ENCODE measurements around the gene ADGRG3.

ADGRG3 gene

DNA sequence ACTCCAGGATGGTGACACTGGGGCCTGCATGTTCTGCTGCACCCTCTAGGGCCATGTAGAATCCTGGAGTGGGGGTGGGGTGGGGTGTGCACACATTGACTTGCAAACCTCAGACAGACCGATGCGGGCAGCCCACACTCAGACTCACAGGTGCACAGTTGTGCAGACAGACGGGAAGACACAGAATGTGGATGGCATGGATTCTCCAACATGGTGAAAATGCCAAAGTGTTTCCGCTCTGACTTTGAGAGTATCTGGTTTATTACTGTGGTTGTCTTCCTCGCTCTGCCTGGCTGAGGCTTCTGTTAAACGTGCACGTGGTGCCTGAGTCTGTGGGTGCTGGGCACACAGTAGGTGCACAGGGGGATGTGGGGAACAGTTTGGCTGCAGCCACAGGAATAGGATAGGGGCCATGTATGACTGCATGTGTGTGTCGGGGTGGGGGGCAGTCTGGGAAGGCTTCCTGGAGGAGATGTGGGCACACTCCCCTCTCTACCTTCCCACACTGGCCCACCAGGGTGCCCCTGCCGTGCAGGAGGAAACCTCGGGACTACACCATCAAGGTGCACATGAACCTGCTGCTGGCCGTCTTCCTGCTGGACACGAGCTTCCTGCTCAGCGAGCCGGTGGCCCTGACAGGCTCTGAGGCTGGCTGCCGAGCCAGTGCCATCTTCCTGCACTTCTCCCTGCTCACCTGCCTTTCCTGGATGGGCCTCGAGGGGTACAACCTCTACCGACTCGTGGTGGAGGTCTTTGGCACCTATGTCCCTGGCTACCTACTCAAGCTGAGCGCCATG, 9.0 kb upstream of the ADGRG3 start (continued):
- TF ChIP-seq SCRT1 (tag by site-specific recombination; IDR thresholded peaks at IDR 0.05; ENCODE audit: borderline replicate concordance) (no peak), ZNF423 (tag by site-specific recombination; IDR thresholded peaks at IDR 0.05) (no peak), ZNF16 (tag by site-specific recombination; IDR thresholded peaks at IDR 0.05; ENCODE audit: low read depth) (no peak), ZBTB7A (tag by site-specific recombination; IDR thresholded peaks at IDR 0.05; ENCODE audit: low read depth) (no peak), MZF1 (tag by site-specific recombination; IDR thresholded peaks at IDR 0.05; ENCODE audit: borderline replicate concordance) (no peak), YY1 (tag by site-specific recombination; IDR thresholded peaks at IDR 0.05) (no peak)
- TF ChIP-seq, protein P1, sequence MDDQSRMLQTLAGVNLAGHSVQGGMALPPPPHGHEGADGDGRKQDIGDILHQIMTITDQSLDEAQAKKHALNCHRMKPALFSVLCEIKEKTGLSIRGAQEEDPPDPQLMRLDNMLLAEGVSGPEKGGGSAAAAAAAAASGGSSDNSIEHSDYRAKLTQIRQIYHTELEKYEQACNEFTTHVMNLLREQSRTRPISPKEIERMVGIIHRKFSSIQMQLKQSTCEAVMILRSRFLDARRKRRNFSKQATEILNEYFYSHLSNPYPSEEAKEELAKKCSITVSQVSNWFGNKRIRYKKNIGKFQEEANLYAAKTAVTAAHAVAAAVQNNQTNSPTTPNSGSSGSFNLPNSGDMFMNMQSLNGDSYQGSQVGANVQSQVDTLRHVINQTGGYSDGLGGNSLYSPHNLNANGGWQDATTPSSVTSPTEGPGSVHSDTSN (CRISPR knock-in tag; IDR thresholded peaks at IDR 0.05) = no peak

DNA sequence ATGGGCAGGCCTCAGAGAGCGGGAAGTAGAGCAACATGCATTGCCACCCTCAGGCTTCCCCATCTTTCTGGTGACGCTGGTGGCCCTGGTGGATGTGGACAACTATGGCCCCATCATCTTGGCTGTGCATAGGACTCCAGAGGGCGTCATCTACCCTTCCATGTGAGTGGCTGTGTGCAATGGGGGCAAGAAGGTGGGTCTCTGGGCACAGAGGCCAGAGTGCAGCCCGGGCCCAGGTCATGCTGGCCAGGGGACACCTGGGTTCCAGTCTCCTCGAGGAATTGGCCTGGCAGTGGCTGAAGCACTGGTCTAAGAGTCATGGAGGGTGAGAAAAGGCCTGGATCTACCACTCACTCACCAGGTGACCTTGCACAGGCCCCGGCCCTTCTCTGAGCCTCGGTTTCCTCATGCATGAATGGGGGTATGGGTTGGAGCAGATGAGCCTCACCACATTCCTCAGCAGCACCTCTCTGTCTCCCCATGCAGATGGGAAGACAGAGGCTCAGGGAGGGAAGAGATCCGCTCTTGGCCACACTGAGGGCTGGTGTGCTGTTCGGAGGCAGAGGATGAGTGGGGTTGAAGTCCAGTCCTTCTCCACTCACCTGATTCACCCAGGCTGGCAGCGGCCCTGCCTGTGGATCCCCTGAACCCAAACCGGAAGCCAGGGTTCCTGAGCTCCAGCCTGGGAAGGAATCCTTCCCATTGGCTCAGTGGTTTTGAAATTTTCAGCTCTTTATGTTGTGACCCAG, 7.2 kb upstream of the ADGRG3 start:
- Histone ChIP-seq H3K4me1 (ENCODE audit: control insufficient read depth, insufficient read depth, low read length) (no peaks in the 10 kb centered on the region), H3K36me3 (ENCODE audit: control insufficient read depth in 2 of 2, insufficient read depth in 1 of 2, low read length in 2 of 2) (no peaks in the 10 kb centered on the region), H3K4me3 (ENCODE audit: low read depth, low read length) (no peak overlapping the region), H3K9me3 (ENCODE audit: control insufficient read depth, insufficient read depth, low read depth, low read length) (no peaks in the 10 kb centered on the region), H3K27ac (ENCODE audit: extremely low read depth, low read depth, low read length) (no peak overlapping the region)
- ChIA-PET POLR2A (no interaction called here), CTCF (no interaction called here)
- TF ChIP-seq ZNF561 (tag by site-specific recombination; IDR thresholded peaks at IDR 0.05; ENCODE audit: borderline replicate concordance) (no peak), HOXA7 (CRISPR knock-in tag; IDR thresholded peaks at IDR 0.05; ENCODE audit: borderline replicate concordance) (no peak), ZSCAN30 (tag by site-specific recombination; IDR thresholded peaks at IDR 0.05) (no peak), ZNF777 (tag by site-specific recombination; IDR thresholded peaks at IDR 0.05; ENCODE audit: borderline replicate concordance) (no peak), ZNF391 (tag by site-specific recombination; IDR thresholded peaks at IDR 0.05; ENCODE audit: borderline replicate concordance, low read depth) (no peak), KLF10 (tag by site-specific recombination; IDR thresholded peaks at IDR 0.05) (no peak), ZNF549 (tag by site-specific recombination; IDR thresholded peaks at IDR 0.05) (no peak)
- TF ChIP-seq, protein P2, sequence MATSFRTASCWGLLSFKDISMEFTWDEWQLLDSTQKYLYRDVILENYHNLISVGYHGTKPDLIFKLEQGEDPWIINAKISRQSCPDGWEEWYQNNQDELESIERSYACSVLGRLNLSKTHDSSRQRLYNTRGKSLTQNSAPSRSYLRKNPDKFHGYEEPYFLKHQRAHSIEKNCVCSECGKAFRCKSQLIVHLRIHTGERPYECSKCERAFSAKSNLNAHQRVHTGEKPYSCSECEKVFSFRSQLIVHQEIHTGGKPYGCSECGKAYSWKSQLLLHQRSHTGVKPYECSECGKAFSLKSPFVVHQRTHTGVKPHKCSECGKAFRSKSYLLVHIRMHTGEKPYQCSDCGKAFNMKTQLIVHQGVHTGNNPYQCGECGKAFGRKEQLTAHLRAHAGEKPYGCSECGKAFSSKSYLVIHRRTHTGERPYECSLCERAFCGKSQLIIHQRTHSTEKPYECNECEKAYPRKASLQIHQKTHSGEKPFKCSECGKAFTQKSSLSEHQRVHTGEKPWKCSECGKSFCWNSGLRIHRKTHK (tag by site-specific recombination; IDR thresholded peaks at IDR 0.05) = no peak
- TF ChIP-seq, protein P3, sequence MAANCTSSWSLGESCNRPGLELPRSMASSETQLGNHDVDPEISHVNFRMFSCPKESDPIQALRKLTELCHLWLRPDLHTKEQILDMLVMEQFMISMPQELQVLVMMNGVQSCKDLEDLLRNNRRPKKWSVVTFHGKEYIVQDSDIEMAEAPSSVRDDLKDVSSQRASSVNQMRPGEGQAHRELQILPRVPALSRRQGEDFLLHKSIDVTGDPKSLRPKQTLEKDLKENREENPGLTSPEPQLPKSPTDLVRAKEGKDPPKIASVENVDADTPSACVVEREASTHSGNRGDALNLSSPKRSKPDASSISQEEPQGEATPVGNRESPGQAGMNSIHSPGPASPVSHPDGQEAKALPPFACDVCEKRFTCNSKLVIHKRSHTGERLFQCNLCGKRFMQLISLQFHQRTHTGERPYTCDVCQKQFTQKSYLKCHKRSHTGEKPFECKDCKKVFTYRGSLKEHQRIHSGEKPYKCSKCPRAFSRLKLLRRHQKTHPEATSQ (tag by site-specific recombination; IDR thresholded peaks at IDR 0.05) = no peak

DNA sequence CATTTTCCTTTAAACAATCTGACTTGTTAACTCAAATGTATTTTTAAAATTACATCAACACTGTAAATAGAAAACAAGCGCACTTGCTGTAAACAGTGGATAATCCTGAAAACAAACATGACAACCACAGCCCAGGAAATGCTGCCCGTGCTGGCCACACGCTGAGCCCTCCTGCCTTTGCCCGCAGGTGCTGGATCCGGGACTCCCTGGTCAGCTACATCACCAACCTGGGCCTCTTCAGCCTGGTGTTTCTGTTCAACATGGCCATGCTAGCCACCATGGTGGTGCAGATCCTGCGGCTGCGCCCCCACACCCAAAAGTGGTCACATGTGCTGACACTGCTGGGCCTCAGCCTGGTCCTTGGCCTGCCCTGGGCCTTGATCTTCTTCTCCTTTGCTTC, 6.6 kb upstream of the ADGRG3 start:
- Histone ChIP-seq H3K36me3 (ENCODE audit: control insufficient read depth in 2 of 2, insufficient read depth in 1 of 2, low read length in 2 of 2) (no peaks in the 10 kb centered on the region), H3K9me3 (ENCODE audit: control insufficient read depth, insufficient read depth, low read depth, low read length) (no peaks in the 10 kb centered on the region), H3K27ac (ENCODE audit: extremely low read depth, low read depth, low read length) (no peak overlapping the region), H3K4me1 (ENCODE audit: control insufficient read depth, insufficient read depth, low read length) (no peaks in the 10 kb centered on the region), H3K4me3 (ENCODE audit: low read depth, low read length) (no peak overlapping the region)
- CTCF ChIA-PET = interaction anchor here (0.7 kb wide), 1 partner anchor 61 kb away, joined by 3 read pairs; no protein-coding TSS in a partner anchor
- POLR2A ChIA-PET = no interaction called here
- 0 out of 2 replicates have a peak, but pooled peaks have one; percentile 31 for TF ChIP-seq ZNF223 (tag by site-specific recombination; IDR thresholded peaks at IDR 0.05)
- TF ChIP-seq, protein P4, sequence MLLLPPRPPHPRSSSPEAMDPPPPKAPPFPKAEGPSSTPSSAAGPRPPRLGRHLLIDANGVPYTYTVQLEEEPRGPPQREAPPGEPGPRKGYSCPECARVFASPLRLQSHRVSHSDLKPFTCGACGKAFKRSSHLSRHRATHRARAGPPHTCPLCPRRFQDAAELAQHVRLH (tag by site-specific recombination; IDR thresholded peaks at IDR 0.05) = no peak
- no peak for TF ChIP-seq SCRT1 (tag by site-specific recombination; IDR thresholded peaks at IDR 0.05; ENCODE audit: borderline replicate concordance)
- TF ChIP-seq GLIS2 (tag by site-specific recombination; IDR thresholded peaks at IDR 0.05) = no peak
- TF ChIP-seq, protein P2 (tag by site-specific recombination; IDR thresholded peaks at IDR 0.05) = no peak
- no peak for TF ChIP-seq ZSCAN30 (tag by site-specific recombination; IDR thresholded peaks at IDR 0.05)
- no peak for TF ChIP-seq OSR2 (tag by site-specific recombination; IDR thresholded peaks at IDR 0.05)
